Right lung (tissue), 5 donors: Measurements from ENCODE around the gene QRFPR. TPM values are rescaled to one million over a fixed set of nuclear protein-coding genes. Genes with fewer than 3 reads are reported as not detected.
"Not testable (repeated sequence)": the region's sequence is repeated elsewhere in the genome, so short reads cannot be mapped to it uniquely, and the experiment has no call there.

Experiments
- DNase-seq, 2 donors: peaks; one replicate each; pipeline ENCODE4 v3.0.0-alpha.2; 2013
- polyA plus RNA-seq, 5 donors: library from polyadenylated mRNA; unstranded; fragments of 120-200 nt; gene quantifications; one replicate each; pipeline versions ENCODE4 v1.2.1 to v1.2.3, GENCODE V29; 2013; ENCODE audit warnings: inconsistent platforms in 1 of 5, low replicate concordance in 1 of 5; ENCODE audit not compliant: insufficient read length in 5 of 5, insufficient read depth in 1 of 5

Gene QRFPR
- polyA plus RNA-seq, 5 donors, result 0.73 to 3.7 (median 2.5) TPM

GRCh38 chr4:121340247-121340646 is 40.6 kb downstream of the QRFPR start:
- no peak for DNase-seq

- no peak for DNase-seq
These were observed 41.0 kb downstream of the QRFPR start for GRCh38 chr4:121339824-121340223.

DNA sequence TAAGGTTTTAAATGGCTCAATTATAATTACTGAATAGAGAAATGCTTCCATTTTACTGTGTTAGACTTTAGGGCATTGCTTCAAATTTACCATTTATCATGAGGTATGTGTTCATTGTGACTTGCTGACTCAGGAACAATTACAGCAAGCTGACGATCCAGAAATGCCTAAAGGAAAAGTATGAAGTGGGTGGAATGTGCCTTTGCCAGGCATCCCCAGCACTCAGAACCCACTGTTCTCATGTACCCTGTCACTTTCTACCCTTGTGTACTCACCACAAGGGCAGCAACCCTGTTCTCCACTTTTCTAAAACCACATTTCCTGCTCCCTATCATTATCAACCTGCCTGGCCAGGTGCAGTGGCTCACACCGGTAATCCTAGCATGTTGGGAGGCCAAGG is 41.5 kb downstream of the QRFPR start:
- DNase-seq, result no peak

GRCh38 chr4:121338518-121338917 is 42.3 kb downstream of the QRFPR start:
- DNase-seq, result no peak

- DNase-seq, result no peak
These were observed 44.1 kb downstream of the QRFPR start for GRCh38 chr4:121336706-121337105.

GRCh38 chr4:121330180-121330665 is 50.6 kb downstream of the QRFPR start:
- DNase-seq, result no peak

GRCh38 chr4:121326597-121326996 is 54.2 kb downstream of the QRFPR start:
- DNase-seq, result no peak

DNA sequence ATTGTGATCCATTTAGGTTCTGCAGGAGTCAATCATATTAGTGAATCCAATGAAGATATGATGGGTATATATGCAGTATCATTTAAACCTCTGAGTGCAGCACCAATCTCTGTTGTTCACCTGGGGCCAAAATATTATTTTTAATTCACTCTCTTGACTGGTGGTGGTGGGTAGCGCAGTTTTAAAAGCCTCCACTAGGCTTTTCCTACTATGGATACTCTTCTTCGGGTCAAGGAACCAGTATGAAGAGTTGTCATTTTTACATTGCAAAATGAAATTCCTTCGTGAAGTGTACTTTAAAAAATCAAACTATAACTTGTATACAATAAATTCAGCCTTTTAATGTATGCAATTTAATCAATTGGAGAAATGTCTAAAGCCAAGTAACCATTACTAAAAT is 56.5 kb downstream of the QRFPR start:
- no peak for DNase-seq

GRCh38 chr4:121321466-121321865 is 59.4 kb downstream of the QRFPR start:
- peak; percentile 13 to 20 for DNase-seq

DNA sequence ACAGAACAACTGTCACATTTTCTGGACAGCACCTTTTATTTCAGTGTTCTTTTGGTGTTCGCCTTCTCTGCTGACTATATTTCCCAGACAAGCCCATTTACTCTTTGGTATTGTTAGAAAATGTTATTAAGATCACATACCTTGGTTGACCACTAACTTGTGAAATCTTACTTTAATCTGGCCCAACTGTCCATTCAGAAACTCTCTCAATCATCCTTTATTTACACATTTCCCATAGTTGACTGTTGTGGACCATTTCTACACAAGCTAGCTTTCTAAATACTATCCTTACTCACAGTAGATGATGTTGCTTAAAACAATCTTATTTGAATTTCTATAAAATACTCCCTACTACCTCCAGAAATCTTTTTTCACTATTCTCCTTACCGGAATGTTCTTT is 64.7 kb downstream of the QRFPR start:
- no peak for DNase-seq

- DNase-seq, result not testable (repeated sequence)
These were observed 67.4 kb downstream of the QRFPR start for GRCh38 chr4:121313430-121313829.

DNA sequence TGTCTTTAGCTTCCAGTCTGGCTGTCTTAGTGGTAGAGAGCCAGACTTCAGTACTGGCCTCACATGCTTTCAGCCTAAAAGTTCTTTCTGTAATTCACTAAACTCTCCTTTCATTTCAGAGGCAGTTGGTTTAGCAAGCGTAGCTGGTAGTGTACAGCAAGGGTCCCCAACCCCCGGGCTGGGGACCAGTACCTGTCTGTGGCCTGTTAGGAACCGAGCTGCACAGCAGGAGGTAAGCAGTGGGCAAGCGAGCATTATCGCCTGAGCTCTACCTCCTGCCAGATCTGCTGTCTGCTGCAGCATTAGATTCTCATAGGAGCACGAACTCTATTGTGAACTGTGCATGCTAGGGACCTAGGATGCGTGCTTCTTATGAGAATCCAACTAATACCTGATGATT is 72.0 kb downstream of the QRFPR start:
- no peak for DNase-seq

GRCh38 chr4:121308328-121308663 is 72.5 kb downstream of the QRFPR start:
- DNase-seq, result no peak

- DNase-seq, result peak; percentile 25 to 27
These were observed 73.1 kb downstream of the QRFPR start for GRCh38 chr4:121307445-121308327.

GRCh38 chr4:121306931-121307330 is 73.9 kb downstream of the QRFPR start:
- no peak for DNase-seq

DNA sequence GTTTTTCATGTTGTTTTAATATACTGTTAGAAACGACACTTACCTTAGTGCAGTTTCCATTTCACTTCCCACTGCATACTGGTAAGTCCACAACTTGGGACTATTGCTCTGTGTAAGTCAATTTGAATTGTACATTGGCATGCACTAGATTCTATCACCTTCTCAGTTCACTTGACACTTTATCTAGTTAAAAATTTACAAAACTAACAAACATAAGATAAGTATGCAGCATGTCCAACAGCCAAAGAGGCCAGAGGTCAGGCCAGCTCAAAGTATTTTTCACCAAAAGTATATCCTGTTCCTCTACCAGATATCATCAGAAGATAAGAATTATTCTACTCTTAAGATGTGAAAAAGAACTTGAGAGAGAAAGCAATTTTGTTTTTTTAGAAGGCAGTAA is 75.9 kb downstream of the QRFPR start:
- no peak for DNase-seq

DNA sequence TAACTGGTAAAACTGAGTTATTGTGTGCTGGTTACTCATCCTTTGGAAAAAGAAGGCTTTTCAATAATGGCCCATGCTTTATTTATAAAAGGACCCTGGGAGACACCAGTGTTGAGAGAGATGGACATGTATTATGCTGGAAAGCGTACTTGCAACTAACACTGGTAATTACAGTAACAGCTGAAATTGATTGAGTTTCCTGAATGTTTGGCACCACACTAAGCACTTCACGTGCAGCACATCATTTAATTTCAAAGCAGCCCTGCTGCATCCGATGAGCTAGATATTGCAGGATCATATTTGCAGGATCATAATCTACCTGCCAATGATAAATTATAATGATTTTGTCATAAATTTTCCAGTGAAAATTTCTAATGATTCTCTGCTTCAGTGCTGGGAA is 81.5 kb downstream of the QRFPR start:
- DNase-seq, result no peak

- DNase-seq, result no peak
These were observed 97.5 kb downstream of the QRFPR start for GRCh38 chr4:121283319-121283718.

GRCh38 chr4:121280425-121280824 is 100.4 kb downstream of the QRFPR start:
- no peak for DNase-seq

DNA sequence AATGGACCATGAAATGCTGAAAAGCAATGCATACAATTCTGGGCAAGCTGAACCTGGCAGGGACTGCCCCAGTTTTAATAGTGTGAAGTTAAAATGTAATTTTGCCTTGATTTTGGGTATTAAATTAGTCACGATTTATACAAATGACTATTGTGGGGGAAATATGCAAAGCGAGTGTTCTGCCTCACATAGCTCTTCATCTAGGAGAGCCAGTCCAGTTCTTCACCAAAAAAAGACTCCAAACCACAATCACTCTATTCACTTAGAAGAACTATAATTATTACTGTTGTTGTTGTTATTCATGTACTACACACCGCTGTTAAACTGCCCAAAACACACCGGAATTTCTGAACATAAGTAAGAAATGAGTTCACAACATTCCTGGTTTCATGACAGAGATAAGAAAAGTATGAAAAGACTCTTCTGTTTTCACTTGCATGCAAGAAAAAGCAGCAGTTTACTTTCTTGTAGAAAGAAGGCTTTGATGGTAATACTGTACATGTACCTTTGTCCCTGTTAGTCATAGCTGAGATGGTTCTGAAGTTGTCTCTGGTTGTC is 101.9 kb downstream of the QRFPR start:
- DNase-seq, result no peak
